ENCODE data around the gene IL4I1. TPM values are rescaled to one million over a fixed set of nuclear protein-coding genes. Genes with fewer than 3 reads are reported as not detected.
A peak's percentile ranks its signal among the peaks of the same experiment; 100 is the strongest.

IL4I1 gene
- polyA plus RNA-seq, 1 of the 3 experiments (the other 2 are of a cell fraction): 0.35 TPM

GRCh38 chr19:49880162-49880869, 16.4 kb downstream of the IL4I1 start:
- TF ChIP-seq IRF3 (IDR thresholded peaks at IDR 0.05; ENCODE audit: low read depth, low read length): no peak
- no peak for TF ChIP-seq FOXJ3 (CRISPR knock-in tag; IDR thresholded peaks at IDR 0.05)
- TF ChIP-seq, protein P1, sequence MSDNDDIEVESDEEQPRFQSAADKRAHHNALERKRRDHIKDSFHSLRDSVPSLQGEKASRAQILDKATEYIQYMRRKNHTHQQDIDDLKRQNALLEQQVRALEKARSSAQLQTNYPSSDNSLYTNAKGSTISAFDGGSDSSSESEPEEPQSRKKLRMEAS (IDR thresholded peaks at IDR 0.05; ENCODE audit: low read depth): no peak
- TF ChIP-seq SMC3 (IDR thresholded peaks at IDR 0.05; ENCODE audit: low read depth, low read length): no peak
- no peak for TF ChIP-seq GABPA (IDR thresholded peaks at IDR 0.05; ENCODE audit: low read depth)
- TF ChIP-seq, protein P2, sequence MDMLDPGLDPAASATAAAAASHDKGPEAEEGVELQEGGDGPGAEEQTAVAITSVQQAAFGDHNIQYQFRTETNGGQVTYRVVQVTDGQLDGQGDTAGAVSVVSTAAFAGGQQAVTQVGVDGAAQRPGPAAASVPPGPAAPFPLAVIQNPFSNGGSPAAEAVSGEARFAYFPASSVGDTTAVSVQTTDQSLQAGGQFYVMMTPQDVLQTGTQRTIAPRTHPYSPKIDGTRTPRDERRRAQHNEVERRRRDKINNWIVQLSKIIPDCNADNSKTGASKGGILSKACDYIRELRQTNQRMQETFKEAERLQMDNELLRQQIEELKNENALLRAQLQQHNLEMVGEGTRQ (IDR thresholded peaks at IDR 0.05; ENCODE audit: borderline replicate concordance, low read depth, low read length): no peak
- TF ChIP-seq ELF1 (IDR thresholded peaks at IDR 0.05): no peak
- no peak for TF ChIP-seq SIN3A (IDR thresholded peaks at IDR 0.05; ENCODE audit: borderline replicate concordance, low read depth, low read length)
- TF ChIP-seq RAD21 (IDR thresholded peaks at IDR 0.05; ENCODE audit: low read length): no peak
- H3K9ac ChIP-seq: no peak overlapping the region
- H3K79me2 ChIP-seq (ENCODE audit: insufficient read depth): peaks cover 29% of the 10 kb centered on the region
- CTCF ChIA-PET: interaction anchor here (1.2 to 1.9 kb wide), 2 partner anchors 10 to 57 kb away, joined by 5 to 12 read pairs; no protein-coding TSS in a partner anchor
- H3K4me1 ChIP-seq (ENCODE audit: control insufficient read depth in 1 of 2, insufficient read depth in 2 of 2, low read depth in 1 of 2, low read length in 1 of 2): peaks cover 7 to 16% of the 10 kb centered on the region in 2 experiments; a peak in 3 of 4 replicates
- no peaks in the 10 kb centered on the region for H3K27me3 ChIP-seq (ENCODE audit: insufficient read depth)
- no peaks in the 10 kb centered on the region for H4K20me1 ChIP-seq (ENCODE audit: insufficient read depth)
- H3K36me3 ChIP-seq (replicated peaks in 1 of 2; ENCODE audit: control insufficient read depth in 1 of 2, insufficient read depth in 2 of 2, low read length in 1 of 2): peaks cover 41 to 53% of the 10 kb centered on the region in 2 experiments
- no peak overlapping the region for H3K4me2 ChIP-seq
- no peak overlapping the region for H2AFZ ChIP-seq (ENCODE audit: low read depth)
- POLR2A ChIA-PET: interaction anchor here (1.6 kb wide), 1 partner anchor 10 kb away, joined by 3 read pairs; no protein-coding TSS in a partner anchor
- H3K4me3 ChIP-seq (ENCODE audit: low read depth in 2 of 2, low read length in 1 of 2): no peak overlapping the region
- H3F3A ChIP-seq (replicated peaks; ENCODE audit: insufficient read depth): no peaks in the 10 kb centered on the region
- WGBS (ENCODE audit: low lambda C conversion rate): 96% methylated on average over 5 of the region's 10 CpGs
- H3K9me3 ChIP-seq: no peaks in the 10 kb centered on the region
- H3K9me2 ChIP-seq: no peaks in the 10 kb centered on the region
- no peak for DNase-seq
- no peak overlapping the region for H3K27ac ChIP-seq (ENCODE audit: low read depth in 2 of 2, low read length in 1 of 2)

GRCh38 chr19:49879243-49879963, 17.3 kb downstream of the IL4I1 start:
- POLR2A ChIA-PET: interaction anchor here (3.5 kb wide), 1 partner anchor 11 kb away, joined by 22 read pairs; the partner anchor contains the start of gene PNKP
- peaks cover 41 to 51% of the 10 kb centered on the region in 2 experiments for H3K36me3 ChIP-seq (replicated peaks in 1 of 2; ENCODE audit: control insufficient read depth in 1 of 2, insufficient read depth in 2 of 2, low read length in 1 of 2)

More at GRCh38 chr19:49879243-49879963, 17.3 kb downstream of the IL4I1 start:
- Histone ChIP-seq H3K27ac (ENCODE audit: low read depth in 2 of 2, low read length in 1 of 2) (no peak overlapping the region; a peak in 1 of 4 replicates), H3K79me2 (ENCODE audit: insufficient read depth) (peaks cover 38% of the 10 kb centered on the region), H2AFZ (ENCODE audit: low read depth) (no peak overlapping the region), H4K20me1 (ENCODE audit: insufficient read depth) (no peaks in the 10 kb centered on the region), H3K4me3 (ENCODE audit: low read depth in 2 of 2, low read length in 1 of 2) (peak overlapping the region in 1 of 2 experiments; percentile 98; a peak in 1 of 4 replicates), H3K4me1 (ENCODE audit: control insufficient read depth in 1 of 2, insufficient read depth in 2 of 2, low read depth in 1 of 2, low read length in 1 of 2) (peaks cover 7 to 23% of the 10 kb centered on the region in 2 experiments; a peak in 3 of 4 replicates), H3K9me2 (no peaks in the 10 kb centered on the region), H3K9me3 (no peaks in the 10 kb centered on the region), H3K27me3 (ENCODE audit: insufficient read depth) (no peaks in the 10 kb centered on the region), H3F3A (replicated peaks; ENCODE audit: insufficient read depth) (no peaks in the 10 kb centered on the region), H3K4me2 (peak overlapping the region; percentile 97), H3K9ac (no peak overlapping the region)
- DNase-seq: no peak
- CTCF ChIA-PET: interaction anchor here (1.1 kb wide), 1 partner anchor 11 kb away, joined by 5 read pairs; no protein-coding TSS in a partner anchor
- WGBS (ENCODE audit: low lambda C conversion rate): 95% methylated on average over 10 of the region's 12 CpGs
- TF ChIP-seq RXRA (IDR thresholded peaks at IDR 0.05; ENCODE audit: borderline replicate concordance, low read depth): no peak
- peak; percentile 63 for TF ChIP-seq GABPA (IDR thresholded peaks at IDR 0.05; ENCODE audit: low read depth)
- no peak for TF ChIP-seq CHD2 (IDR thresholded peaks at IDR 0.05; ENCODE audit: low read length, partially characterized antibody)
- TF ChIP-seq EZH2phosphoT487 (IDR thresholded peaks at IDR 0.05; ENCODE audit: borderline replicate concordance, low read depth): no peak
- TF ChIP-seq FOXJ3 (CRISPR knock-in tag; IDR thresholded peaks at IDR 0.05): no peak
